ENCODE measurements around the gene METTL9.
"Not testable (repeated sequence)": the region's sequence is repeated elsewhere in the genome, so short reads cannot be mapped to it uniquely, and the experiment has no call there.

The METTL9 gene

GRCh38 chr16:21666772-21667171, 67.4 kb downstream of the METTL9 start:
- DNase-seq, result no peak

DNA sequence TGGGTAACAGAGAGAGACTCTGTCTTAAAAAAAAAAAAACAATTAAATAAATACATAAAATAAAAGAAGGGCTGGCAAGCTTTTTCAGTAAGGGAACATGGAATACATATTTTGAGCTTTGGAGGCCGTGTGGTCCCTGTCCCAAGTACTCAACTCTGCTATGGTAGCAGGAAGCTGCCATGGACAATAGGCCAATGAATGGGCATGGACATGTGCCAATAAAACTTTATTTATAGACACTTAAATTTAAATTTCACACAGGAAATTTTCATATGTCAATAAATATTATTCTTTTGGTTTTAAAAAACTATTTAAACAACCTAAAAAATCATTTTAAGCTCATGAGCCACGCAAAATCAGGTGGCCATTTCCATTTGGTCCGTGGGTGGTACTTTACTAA, 68.2 kb downstream of the METTL9 start:
- no peak for DNase-seq

GRCh38 chr16:21673469-21673868, 74.1 kb downstream of the METTL9 start:
- DNase-seq, result no peak

DNA sequence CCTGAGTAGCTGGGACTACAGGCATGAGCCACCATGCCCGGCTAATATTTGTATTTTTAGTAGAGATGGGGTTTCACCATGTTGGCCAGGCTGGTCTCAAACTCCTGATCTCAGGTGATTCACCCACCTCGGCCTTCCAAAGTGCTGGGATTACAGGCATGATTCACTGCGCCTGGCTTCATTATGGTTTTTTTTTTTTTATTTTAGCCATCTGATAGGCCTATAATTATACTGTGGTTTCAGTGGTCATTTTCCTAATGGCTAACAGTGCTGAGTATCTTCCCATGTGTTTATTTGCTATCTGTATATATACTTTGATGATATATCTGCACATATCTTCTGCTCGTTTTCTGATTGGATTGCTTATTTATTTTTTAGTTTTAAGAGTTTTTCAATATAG, 75.1 kb downstream of the METTL9 start:
- not testable (repeated sequence) for DNase-seq

GRCh38 chr16:21680714-21681113, 81.3 kb downstream of the METTL9 start:
- DNase-seq, result not testable (repeated sequence)

- no peak for DNase-seq
Observed at GRCh38 chr16:21683184-21683583, 83.8 kb downstream of the METTL9 start.

DNA sequence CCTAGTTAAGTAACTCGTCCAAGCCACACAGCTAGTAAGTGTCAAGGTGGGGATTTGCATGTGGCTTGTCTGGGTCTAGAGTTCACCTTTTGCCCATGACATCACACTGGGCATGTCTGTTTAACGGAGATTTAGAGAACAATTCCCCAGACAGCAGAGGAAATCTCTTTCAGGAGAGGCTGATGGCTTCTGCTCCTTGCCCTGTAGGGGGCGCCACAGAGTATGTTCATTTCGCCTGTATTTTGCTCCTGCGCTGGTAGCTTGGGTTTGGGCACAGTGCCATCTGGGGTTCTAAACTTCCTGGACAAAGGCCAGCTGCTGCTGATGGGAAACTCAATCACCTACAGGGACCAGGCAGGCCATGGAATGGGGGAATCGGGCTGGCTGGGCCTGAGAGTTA, 84.8 kb downstream of the METTL9 start:
- no peak for DNase-seq

DNA sequence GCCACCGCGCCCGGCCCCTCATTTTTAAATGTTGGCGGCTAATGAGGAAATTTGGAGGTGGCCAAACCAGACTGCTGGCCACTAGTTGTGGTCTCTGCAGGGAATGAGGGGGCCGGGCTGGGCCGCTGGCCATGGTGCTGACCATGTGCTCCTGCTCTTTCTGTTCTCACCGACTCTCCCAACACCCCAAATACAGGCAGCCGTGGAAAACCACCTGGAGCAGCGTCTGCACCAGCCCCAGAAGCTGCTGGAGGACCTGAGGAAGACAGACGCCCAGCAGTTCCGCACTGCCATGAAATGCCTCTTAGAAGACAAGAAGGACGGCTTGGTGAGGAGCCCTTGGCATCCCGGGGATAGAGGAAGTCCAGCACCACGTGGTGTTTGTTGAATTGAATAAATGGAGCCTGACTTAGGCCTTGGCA, 85.7 kb downstream of the METTL9 start:
- no peak for DNase-seq

DNA sequence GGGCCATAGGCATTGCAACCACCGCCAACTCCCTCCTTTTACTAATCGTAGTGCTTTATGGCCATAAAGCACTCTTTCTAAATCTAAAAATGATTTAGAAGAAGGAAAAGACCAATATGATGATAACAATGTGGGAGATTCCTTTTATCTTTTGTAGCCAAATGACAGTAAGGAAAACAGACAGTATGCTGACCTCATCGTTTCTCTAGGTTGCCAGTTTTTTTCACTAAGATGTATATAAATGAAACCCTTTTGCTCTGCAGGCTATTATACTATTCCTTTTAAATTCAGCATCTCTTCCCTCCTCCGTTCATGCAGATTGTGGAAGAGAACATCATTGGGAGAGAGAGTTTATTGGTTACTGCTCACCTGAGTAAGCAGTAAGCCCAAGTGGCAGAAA, 89.7 kb downstream of the METTL9 start:
- no peak for DNase-seq

DNA sequence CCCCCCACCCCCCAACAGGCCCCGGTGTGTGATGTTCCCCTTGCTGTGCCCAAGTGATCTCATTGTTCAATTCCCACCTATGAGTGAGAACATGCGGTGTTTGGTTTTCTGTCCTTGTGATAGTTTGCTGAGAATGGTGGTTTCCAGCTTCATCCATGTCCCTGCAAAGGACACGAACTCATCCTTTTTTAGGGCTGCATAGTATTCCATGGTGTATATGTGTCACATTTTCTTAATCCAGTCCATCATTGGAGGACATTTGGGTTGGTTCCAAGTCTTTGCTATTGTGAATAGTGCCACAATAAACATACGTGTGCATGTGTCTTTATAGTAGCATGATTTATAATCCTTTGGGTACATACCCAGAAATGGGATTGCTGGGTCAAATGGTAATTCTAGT, 91.6 kb downstream of the METTL9 start:
- DNase-seq, result not testable (repeated sequence)

- DNase-seq, result no peak
Observed at GRCh38 chr16:21694609-21695008, 95.2 kb downstream of the METTL9 start.

- no peak for DNase-seq
Observed at GRCh38 chr16:21697032-21697431, 97.7 kb downstream of the METTL9 start.

GRCh38 chr16:21698169-21699032, 99.0 kb downstream of the METTL9 start:
- no peak for DNase-seq

GRCh38 chr16:21701271-21701670, 101.9 kb downstream of the METTL9 start:
- DNase-seq, result no peak

GRCh38 chr16:21702276-21702675, 102.9 kb downstream of the METTL9 start:
- no peak for DNase-seq

DNA sequence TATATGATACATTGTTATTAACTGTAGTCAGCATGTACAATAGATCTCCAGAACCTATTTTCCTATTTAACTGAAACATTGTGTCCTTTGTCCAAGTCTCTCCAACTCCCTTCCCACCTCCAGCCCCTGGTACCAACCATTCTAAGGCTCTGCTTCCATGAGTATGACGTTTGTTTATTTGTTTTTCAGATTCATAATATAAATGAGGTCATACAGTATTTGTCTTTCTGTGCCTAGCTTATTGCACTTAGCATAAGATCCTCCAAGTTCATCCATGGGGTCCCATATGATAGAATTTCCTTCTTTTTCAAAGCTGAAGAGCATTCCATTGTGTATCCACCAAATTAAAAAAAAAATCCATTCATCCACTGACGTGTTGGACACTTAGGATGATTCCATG, 103.8 kb downstream of the METTL9 start:
- DNase-seq, result no peak

DNA sequence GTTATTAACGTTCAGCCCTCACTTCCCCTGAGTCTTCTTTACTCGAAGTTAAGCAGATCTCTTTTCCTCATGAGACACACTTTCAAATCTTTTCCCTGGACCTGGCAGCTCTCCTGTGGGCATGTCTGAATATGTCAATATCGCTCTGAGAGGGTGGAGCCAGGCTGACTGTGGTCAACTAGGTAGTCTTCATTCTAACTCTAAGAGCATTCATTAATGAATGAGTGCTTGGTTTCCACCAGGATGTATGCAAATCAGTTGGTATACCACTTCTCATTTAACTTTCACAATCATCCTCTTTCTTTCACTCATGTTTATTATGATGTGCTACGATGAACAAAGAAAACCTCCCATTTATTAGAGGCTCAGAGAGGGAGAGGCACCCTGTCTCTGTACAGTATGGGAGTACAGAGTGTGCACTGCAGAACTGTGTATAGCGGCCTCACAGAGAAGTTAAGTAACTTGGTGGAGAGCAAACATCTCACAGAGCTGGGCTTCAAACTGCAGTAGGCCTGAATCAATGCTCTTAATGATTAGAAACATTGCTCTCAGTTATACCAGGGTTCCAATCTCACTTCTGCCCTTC, 104.3 kb downstream of the METTL9 start:
- DNase-seq, result no peak

- no peak for DNase-seq
Observed at GRCh38 chr16:21704266-21704665, 104.9 kb downstream of the METTL9 start.

GRCh38 chr16:21704733-21705132, 105.4 kb downstream of the METTL9 start:
- no peak for DNase-seq
